ENCODE measurements around the gene DSN1.

- TF ChIP-seq EP300 (IDR thresholded peaks at IDR 0.05; ENCODE audit: borderline replicate concordance) (no peak), ZBTB7A (IDR thresholded peaks at IDR 0.05; ENCODE audit: low read depth) (no peak), TAF1 (IDR thresholded peaks at IDR 0.05; ENCODE audit: low read depth) (no peak), NFIC (IDR thresholded peaks at IDR 0.05) (no peak), CREB1 (IDR thresholded peaks at IDR 0.05; ENCODE audit: low read depth) (no peak), YY1 (IDR thresholded peaks at IDR 0.05; ENCODE audit: low read depth) (no peak)
- TF ChIP-seq, protein P1, sequence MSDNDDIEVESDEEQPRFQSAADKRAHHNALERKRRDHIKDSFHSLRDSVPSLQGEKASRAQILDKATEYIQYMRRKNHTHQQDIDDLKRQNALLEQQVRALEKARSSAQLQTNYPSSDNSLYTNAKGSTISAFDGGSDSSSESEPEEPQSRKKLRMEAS (IDR thresholded peaks at IDR 0.05) = no peak
- TF ChIP-seq, protein P2, sequence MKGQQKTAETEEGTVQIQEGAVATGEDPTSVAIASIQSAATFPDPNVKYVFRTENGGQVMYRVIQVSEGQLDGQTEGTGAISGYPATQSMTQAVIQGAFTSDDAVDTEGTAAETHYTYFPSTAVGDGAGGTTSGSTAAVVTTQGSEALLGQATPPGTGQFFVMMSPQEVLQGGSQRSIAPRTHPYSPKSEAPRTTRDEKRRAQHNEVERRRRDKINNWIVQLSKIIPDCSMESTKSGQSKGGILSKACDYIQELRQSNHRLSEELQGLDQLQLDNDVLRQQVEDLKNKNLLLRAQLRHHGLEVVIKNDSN (IDR thresholded peaks at IDR 0.05) = no peak
These were observed 411 bp downstream of the DSN1 start for GRCh38 chr20:36773107-36773596.
